ENCODE data around the gene SFXN3.

SFXN3 gene

DNA sequence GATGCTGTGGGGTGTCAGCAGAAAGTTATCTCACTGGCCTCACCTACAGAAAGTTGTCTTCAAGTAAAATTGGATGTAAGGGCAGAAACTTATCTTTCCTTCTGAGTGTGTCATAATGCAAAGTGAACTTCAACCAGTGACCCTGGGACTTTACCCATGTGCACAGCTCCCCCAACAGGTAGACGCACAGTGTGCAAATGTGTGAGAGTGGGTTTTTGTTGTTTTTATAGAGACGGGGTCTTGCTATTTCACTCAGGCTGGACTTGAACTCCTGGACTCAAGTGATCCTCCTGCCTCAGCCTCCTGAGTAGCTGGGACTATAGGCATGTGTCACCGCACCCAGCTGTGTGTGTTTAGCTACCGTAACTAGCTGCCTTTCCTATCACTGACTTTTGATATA lies 24.4 kb downstream of the SFXN3 start:
- no peak for DNase-seq (ENCODE audit: low read depth in 2 of 3, low spot score in 1 of 3)

DNA sequence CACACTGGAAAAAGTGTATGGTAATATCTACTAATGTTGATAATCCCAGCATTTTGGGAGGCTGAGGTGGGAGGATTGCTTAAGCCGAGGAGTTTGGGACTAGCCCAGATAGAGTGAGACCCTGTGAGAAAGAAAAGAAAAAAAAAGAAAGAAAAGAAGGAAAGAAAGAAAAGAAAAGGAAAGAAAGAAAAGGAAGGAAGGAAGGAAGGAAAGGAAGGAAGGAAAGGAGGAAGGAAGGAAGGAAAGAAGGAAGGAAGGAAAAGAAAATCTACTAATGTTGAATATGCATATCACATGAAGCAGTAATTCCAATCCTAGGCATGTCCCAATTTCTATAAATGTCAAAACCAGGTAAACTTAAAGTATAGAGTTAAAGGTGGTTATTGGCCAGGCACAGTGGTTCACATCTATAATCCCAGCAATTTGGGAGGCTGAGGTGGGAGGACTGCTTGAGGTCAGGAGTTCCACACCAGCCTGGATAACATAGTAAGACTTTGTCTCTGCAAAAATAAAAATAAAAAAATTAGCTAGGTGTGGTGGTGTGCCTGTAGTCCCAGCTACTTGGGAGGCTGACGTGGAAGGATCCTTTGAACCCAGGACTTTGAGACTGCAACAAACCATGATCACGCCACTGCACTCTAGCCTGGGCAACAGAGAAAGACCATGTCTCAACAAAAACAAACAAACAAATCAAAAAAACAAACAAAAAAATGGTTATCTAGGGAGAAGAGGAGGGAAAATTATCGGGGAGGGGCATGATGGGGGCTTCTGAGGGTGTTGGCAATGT lies 25.5 kb downstream of the SFXN3 start:
- DNase-seq (ENCODE audit: low read depth in 2 of 3, low spot score in 1 of 3) = no peak

DNA sequence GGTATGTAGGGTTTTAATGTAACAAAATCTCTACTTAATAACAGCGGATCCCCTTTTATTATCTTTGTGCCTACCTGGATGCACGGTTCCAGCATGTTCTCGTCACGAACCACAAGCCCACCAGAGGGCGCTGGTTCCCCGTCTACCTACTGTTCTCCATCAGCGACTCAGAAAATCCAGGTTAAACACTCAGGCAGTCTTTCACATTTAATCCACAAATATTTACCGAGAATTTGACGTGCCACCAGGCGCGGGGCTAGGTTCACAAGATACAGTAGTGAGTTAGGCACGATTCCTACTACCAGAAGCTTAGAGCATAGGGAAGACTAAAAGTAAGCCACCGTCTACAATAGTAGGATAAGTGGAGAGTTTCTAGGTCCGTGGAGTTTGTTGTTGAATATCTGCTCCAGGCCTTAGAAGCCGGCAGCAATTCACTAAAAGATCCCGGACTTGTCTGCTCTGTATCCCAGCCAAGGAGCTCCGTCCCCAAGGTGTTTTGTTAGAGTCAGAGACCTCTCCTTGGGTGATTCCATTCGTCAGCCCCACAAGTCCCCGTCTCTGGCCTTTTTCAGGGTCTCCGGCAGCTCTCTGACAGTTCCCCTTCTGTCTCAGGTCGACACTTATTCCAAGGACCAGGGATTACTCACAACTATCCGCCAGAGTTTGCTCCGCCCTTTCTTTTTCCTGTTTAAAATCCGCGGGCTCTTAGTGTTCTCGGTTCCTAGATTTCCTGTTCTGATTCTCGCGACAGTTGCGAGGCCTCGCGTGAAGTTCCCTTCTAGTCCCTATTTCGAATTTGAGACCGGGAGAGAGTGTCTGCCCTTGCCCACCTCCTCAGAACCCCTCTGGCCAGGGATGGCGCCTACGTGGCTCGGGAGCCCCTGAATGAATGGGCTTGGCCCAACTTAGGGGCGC lies 29.3 kb downstream of the SFXN3 start:
- DNase-seq (ENCODE audit: low read depth in 2 of 3, low spot score in 1 of 3) = peak; percentile 80 to 91 (median 88)

DNA sequence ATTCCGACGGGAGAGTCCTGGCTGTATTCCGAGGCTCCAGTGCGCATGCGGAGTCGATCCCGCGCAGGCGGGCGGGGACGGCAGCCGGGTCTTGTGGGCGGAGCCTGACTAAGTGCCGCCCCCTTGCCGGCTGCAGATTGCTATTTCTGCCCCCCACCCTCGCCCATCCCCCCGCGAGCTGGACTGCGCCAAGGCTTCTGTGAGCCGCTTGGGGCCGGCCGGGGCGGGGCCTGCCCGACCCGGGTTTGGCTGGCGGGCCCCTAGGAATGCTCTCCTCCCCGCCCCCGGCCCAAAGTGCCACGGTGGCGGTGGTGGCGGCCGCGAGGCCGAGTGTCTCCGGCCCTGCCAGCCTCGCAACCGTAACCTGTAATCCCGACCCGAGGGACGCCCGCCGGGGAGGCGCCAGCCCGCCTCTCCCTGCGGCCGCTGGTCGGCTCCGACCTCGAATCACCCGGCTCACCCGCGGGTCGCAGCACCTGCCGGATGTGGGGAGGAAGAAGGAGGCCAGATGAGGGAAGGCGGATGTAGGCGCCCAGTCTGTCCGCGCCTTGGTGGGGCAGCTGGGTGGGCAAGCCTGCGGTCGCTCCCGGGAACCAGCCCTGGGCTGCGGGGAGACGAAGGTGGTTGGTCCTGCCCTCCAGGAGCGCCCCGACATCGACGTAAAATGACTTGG lies 30.1 kb downstream of the SFXN3 start:
- DNase-seq (ENCODE audit: low read depth in 2 of 3, low spot score in 1 of 3) = peak in 2 of 3 donors; percentile 78 to 89

DNA sequence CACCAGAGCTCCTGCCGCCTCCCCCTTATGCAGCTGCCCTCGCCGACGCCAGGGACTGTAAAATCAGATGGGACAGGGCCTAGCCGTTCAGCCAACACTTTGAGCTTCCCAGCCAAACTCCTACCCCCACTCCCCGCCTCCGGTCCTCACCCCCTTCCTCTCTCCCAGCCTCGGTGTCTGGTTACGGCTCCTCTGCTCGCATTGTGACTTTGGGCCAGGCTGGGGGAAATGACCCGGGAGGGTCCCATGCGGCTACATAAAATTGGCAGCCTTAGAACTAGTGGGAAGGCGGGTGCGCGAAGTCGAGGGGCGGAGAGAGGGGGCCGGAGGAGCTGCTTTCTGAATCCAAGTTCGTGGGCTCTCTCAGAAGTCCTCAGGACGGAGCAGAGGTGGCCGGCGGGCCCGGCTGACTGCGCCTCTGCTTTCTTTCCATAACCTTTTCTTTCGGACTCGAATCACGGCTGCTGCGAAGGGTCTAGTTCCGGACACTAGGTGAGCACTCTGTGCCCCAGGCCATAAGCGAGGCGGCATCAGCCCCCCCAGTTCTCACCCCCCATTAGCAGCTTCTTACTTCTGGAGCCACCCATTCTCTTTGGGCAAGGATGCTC lies 30.7 kb downstream of the SFXN3 start, which contains the start of gene KAZALD1:
TSS of gene KAZALD1 (plus strand) at position 366 of the 608 bp plus-strand sequence. CDS start 604 bp downstream, outside the sequence.
- no peak for DNase-seq (ENCODE audit: low read depth in 2 of 3, low spot score in 1 of 3)

DNA sequence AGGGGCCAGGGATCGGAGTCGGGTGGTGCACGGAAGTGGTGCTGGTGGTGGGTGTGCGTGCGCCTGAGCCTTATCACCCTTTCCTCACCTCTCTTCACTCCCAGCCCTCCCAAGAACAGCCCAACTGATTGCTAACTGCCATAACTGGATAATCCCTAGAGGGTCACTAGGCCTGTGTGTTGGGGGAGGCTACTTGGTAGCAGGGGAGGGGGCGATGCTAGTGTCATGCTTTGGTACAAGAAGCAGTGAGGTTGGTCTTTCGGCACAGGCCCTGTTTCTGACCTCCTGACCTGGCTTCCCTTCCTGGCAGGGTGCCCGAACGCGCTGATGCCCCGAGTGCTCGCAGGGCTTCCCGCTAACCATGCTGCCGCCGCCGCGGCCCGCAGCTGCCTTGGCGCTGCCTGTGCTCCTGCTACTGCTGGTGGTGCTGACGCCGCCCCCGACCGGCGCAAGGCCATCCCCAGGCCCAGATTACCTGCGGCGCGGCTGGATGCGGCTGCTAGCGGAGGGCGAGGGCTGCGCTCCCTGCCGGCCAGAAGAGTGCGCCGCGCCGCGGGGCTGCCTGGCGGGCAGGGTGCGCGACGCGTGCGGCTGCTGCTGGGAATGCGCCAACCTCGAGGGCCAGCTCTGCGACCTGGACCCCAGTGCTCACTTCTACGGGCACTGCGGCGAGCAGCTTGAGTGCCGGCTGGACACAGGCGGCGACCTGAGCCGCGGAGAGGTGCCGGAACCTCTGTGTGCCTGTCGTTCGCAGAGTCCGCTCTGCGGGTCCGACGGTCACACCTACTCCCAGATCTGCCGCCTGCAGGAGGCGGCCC lies 31.4 kb downstream of the SFXN3 start:
- DNase-seq (ENCODE audit: low read depth in 2 of 3, low spot score in 1 of 3) = peak in 1 of 3 donors; percentile 61

DNA sequence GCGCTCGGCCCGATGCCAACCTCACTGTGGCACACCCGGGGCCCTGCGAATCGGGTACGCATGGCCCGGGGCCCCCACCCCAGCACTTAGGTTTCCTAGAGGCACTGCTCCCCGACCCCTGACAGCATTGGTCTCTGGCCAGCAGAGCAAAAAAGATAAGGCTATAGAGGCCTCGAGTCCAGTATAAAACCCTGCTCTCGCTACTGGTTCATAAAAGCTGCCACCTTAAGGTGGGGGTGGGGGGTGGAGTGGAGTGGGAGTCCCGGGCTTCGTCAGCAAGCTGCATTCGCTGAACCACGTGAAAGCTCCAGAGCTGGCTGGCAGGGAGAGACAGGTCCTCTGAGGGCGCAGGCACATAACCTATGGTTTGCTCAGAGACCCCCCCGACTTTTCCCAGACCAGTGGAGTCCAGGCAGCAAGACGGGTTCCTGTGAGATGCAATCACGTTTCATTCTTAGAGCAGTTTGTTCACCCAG lies 32.1 kb downstream of the SFXN3 start:
- no peak for DNase-seq (ENCODE audit: low read depth in 2 of 3, low spot score in 1 of 3)

DNA sequence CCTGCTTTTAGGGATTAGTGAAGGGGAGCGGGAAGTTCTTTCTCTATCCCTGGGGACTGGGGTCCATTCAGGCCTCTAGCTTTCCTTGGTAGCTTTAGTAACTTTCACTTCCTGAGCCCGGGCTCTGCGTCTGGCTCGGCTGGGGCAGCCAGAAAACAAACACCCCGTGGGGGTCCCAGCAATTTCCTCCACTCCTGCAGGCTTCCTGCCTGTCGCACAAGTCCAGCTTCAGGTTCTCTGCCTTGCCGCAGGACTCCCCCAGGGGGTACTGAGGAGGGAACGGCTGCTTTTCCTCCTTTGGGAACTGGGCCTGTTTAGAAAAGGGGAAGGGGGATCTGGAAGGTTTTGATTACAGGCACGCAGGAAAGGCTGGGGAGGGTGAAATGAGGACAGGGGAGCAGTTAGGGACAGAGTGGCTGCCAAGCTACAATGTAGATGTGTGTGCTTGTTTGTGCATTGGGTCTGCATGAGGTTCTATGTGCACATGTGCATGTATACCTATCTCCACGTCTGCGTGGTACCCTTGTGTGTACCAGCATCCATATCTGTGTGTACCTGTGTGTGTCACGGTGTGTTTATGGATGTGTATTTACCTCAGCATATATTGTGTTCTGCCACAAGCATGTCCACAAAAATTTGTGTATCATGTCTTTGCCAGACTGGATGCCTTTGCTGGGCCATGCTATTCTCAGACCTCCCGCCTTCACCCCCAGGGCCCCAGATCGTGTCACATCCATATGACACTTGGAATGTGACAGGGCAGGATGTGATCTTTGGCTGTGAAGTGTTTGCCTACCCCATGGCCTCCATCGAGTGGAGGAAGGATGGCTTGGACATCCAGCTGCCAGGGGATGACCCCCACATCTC lies 32.7 kb downstream of the SFXN3 start:
- no peak for DNase-seq (ENCODE audit: low read depth in 2 of 3, low spot score in 1 of 3)

DNA sequence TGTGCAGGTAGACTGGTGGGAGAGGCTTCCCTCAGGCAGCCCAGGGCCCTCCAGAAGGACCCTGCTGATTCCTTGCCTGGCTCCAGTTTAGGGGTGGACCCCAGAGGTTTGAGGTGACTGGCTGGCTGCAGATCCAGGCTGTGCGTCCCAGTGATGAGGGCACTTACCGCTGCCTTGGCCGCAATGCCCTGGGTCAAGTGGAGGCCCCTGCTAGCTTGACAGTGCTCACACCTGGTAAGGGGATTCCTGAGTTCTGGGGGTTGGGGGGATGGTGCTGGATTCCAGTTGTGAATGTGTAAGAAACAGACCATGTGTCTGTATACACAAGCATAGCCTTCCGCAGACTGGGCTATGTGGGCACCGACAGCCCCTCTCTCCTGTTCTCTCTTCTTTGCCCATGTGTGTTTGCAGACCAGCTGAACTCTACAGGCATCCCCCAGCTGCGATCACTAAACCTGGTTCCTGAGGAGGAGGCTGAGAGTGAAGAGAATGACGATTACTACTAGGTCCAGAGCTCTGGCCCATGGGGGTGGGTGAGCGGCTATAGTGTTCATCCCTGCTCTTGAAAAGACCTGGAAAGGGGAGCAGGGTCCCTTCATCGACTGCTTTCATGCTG lies 33.5 kb downstream of the SFXN3 start:
- DNase-seq (ENCODE audit: low read depth in 2 of 3, low spot score in 1 of 3) = no peak

DNA sequence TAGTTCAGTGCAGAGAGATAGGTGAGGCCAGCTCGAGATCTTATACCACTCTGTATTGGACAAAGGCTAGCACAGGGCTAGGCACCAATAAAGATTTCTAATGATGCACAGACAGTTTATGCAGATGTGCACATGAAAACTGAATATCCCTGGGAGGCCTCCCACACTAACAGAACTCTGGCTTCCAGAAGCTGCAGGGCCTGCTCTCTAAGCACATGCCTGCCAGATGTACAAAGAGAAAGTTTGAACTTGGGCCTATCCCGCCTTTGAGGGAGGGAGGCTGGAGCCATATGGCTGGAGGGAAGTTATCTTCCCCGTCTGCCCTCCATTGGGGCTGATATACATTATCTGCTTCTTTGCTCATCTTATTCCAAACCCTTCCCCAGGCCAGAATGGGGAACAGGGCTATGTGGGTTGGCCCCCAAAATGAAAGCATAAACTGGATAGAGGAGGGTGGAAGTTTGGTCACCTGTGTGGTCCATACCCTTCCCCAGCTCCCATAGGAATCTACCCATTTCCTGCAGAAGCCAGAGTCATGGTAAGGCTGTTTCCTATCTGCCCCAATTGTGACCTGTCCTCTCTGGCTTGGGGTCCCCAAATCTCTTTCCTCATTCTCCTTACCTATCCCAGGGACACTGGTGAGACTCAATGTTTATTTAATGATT lies 34.6 kb downstream of the SFXN3 start:
- no peak for DNase-seq (ENCODE audit: low read depth in 2 of 3, low spot score in 1 of 3)

DNA sequence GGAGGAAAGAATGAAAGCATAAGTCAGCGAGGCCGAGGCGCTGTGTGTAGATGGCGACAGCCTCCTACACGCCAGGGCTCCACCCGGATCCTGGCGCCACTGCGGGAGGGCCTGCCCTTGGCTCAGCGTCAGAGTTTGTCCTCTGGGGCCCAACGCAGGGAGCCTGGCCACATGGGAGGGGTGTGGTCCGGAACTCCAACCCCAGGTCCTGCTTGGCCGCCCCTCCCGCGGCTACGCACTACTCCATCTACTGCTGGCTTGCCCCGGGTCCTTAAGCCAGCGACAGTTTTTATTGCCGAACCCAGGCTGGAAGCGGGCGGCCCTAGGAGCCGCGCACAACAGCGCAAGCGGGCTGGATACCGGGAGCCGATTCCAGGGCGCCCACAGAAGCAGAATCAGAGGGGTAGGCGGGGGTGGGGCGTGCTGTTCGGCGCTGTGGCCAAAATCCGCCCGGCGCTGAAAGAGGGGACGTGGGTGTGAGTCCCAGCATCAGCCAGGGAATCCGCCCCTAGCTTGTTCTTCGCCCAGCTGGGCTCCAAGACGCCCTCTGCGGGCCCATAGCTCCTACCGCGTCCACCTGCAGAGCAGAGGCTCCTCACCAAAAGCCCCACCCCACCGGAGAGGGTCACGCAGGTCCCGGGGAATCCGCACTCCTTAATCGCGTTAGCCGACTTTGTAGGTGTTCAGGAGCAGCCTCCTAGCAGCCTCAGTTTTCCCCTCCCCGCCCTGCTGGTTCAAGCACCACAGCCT lies 35.3 kb downstream of the SFXN3 start:
- peak in 1 of 3 donors; percentile 29 for DNase-seq (ENCODE audit: low read depth in 2 of 3, low spot score in 1 of 3)

DNA sequence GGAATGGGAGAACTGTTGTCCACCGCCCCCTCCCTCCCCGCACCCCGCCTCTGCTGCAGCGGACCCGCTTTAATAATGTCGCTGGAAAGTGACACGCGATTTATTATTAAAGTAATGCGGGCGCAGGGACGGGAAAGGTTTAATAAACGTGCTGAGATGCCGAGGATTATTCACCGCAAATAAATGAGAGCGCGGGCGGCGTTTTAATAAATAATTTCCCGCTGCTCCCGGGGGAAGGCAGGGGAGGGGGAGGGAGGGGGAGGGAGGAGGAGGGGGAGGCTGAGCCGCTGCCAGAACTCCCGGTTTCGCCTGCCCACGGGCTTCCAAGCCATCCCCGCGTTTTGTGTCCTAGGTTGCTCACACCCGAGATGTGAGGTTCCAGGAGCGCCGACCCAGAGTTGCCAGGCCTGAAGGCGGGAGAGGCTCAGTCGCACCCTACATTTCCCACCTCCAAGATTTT lies 35.9 kb downstream of the SFXN3 start:
- no peak for DNase-seq (ENCODE audit: low read depth in 2 of 3, low spot score in 1 of 3)

DNA sequence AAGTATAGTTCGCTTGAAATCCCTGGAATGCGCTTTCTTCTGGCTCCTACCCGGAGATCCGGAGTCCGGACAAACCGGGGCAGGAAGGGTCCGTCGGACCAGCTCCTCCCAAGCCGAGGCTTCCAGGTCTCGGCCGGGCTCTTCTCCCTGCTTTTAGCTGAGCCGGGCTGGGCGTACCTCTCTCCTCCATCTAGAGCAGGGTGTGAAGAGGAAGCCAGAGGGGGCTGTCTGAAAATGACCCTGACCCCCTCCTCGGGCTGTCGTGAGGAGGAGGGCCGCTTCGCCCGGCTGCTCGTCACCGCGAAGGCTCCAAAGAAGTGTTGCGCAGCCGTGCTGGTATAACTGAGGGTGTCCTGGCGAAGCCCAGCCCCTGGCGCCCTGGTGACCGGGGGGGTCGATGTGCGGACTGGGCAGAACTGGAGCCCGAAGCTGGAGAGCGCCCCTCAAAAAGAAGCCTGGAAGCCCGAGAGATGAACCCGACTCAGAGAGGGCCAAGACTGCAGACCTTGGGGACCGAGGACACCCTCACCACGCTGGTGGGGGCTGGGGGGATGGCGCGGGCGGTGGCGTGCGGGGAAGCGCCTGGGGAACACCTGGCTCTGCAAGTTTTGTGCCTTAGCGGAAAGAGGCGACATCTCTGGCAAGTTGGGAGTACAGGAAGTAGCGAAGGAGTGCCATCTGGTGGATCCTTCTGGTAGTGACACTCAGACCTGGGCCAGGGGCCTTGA lies 36.5 kb downstream of the SFXN3 start:
- DNase-seq (ENCODE audit: low read depth in 2 of 3, low spot score in 1 of 3) = peak; percentile 61 to 91 (median 73)

DNA sequence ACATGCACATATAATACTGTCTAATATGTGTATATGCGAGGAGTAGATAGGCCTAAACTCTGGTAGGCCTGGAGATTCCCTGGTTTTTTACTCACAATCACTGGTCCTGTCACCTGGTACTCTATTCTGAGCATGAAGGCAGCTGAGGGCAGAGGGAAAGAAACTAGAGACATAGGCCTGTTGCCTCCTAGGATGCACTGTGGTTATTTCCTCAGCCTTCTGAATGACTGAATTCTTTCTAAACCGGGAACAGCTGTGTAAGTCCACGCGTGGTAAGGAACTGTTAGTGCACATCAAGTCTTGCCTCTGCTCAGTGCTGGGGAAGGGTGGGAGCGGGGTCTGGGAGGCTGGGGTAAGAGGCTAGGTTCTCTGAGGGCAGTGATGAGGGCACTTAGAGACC lies 38.4 kb downstream of the SFXN3 start:
- DNase-seq (ENCODE audit: low read depth in 2 of 3, low spot score in 1 of 3) = no peak

DNA sequence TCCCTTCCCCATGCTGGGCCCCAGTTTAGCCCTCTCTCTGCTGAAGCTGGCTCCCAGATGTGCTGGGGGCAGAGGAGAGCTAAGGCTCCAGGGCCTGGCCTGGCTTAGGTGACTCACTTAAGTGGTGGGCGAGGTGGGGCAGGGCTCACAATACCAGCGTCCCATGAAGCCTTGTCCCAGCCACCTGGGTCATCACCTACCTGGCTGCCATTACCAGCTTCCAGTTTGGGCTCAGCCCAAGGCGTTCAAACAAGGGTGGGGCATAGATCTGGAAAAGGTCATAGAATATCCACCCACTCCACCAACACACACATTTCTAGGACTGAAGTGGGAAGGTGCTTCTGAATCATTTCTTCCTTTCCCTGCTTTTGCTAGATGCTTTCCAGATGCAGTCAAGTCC lies 39.1 kb downstream of the SFXN3 start:
- no peak for DNase-seq (ENCODE audit: low read depth in 2 of 3, low spot score in 1 of 3)

DNA sequence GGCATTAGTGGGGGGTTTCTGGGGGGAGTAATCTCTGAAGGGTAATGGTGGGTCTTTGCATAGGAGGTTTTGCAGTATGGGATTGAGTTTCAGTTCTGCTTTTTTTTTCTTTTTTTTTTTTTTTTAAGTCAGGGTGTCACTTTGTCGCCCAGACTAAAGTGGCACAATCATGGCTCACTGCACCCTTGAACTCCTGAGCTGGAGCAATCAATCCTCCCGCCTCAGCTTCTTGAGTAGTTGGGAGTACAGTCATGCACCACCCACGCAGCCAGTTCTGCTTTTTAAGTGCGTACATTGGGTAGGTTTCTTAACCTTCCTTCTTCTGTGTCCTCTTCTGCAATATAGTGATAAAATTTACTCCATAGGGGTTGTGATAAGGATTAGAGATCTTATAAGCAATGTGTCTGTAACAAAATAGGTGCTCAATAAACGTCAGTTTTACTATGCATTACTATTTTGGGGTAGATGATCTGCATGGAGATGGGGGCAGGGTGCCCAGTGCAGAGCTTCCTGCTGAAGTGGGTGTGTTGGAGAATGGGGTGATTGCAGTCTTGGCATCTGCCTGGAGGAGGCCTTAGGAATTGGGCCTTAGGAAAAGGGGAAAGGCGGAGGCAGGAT lies 40.3 kb downstream of the SFXN3 start:
- DNase-seq (ENCODE audit: low read depth in 2 of 3, low spot score in 1 of 3) = no peak
